GM23338 (cell line): Measurements from ENCODE around the gene VENTX. TPM values are rescaled to one million over a fixed set of nuclear protein-coding genes. Genes with fewer than 3 reads are reported as not detected.

ENCODE experiments used
- ATAC-seq: fragments of 200-7000 bp; cut with Tn5 transposase; 3 replicates; pipeline ENCODE4 v1.9.1; 2020
- DNase-seq: peaks from one replicate; pipeline ENCODE4 v3.0.0-alpha.2; 2015; ENCODE audit warnings: low spot score
- H2AFZ ChIP-seq: fragments of 200-600 bp; sonication (generic); 2 replicates; pipeline ENCODE4 v1.8.0; 2016; ENCODE audit warnings: antibody characterized with exemption, mild to moderate bottlenecking, moderate library complexity
- H3F3A ChIP-seq: fragments of 200-600 bp; sonication (generic); replicated peaks from 2 replicates; pipeline ENCODE4 v1.8.0; 2017; ENCODE audit warnings: antibody characterized with exemption, mixed run types, low read depth
- H3K27ac ChIP-seq: fragments of 200-600 bp; sonication (generic); 2 replicates; pipeline ENCODE4 v1.6.1; 2016; ENCODE audit warnings: low read depth
- H3K27me3 ChIP-seq: fragments of 200-600 bp; sonication (generic); 2 replicates; pipeline ENCODE4 v1.8.0; 2016; ENCODE audit warnings: mild to moderate bottlenecking, mixed run types, moderate library complexity; ENCODE audit not compliant: insufficient read depth
- H3K36me3 ChIP-seq: fragments of 200-600 bp; sonication (generic); 2 replicates; pipeline ENCODE4 v1.8.0; 2016; ENCODE audit warnings: mild to moderate bottlenecking; ENCODE audit not compliant: insufficient read depth
- H3K4me1 ChIP-seq: fragments of 200-600 bp; sonication (generic); 2 replicates; pipeline ENCODE4 v1.8.0; 2016; ENCODE audit warnings: mild to moderate bottlenecking, moderate library complexity; ENCODE audit not compliant: insufficient read depth
- H3K4me2 ChIP-seq: fragments of 200-600 bp; sonication (generic); 2 replicates; pipeline ENCODE4 v1.7.1; 2017; ENCODE audit warnings: mixed run types
- H3K4me3 ChIP-seq: fragments of 200-600 bp; sonication (generic); 2 replicates; pipeline ENCODE4 v1.6.1; 2016; ENCODE audit warnings: mixed run types
- H3K79me2 ChIP-seq: fragments of 200-600 bp; sonication (generic); replicated peaks from 2 replicates; pipeline ENCODE4 v1.8.0; 2017; ENCODE audit warnings: mild to moderate bottlenecking; ENCODE audit not compliant: insufficient read depth
- H3K9me2 ChIP-seq: fragments of 200-600 bp; sonication (generic); 2 replicates; pipeline ENCODE4 v1.8.0; 2017; ENCODE audit not compliant: insufficient read depth
- H4K20me1 ChIP-seq: fragments of 200-600 bp; sonication (generic); replicated peaks from 2 replicates; pipeline ENCODE4 v1.8.0; 2017; ENCODE audit warnings: mild to moderate bottlenecking; ENCODE audit not compliant: insufficient read depth
- H3K27ac Mint-ChIP-seq: 2 replicates; pipeline ENCODE4 v1.8.0; 2020; ENCODE audit warnings: inconsistent platforms, mild to moderate bottlenecking, moderate library complexity, mixed read lengths
- H3K27me3 Mint-ChIP-seq: 3 replicates; pipeline ENCODE4 v1.8.0; 2022; ENCODE audit warnings: low read depth, mild to moderate bottlenecking, moderate library complexity, mixed read lengths, inconsistent platforms; ENCODE audit not compliant: insufficient read depth, poor library complexity
- H3K36me3 Mint-ChIP-seq: 3 replicates; pipeline ENCODE4 v1.8.0; 2021; ENCODE audit warnings: low read depth, mild to moderate bottlenecking, inconsistent platforms, moderate library complexity, mixed read lengths
- H3K4me1 Mint-ChIP-seq: 3 replicates; pipeline ENCODE4 v1.8.0; 2020; ENCODE audit warnings: mild to moderate bottlenecking, inconsistent platforms, mixed read lengths
- H3K4me3 Mint-ChIP-seq: 3 replicates; pipeline ENCODE4 v1.8.0; 2021; ENCODE audit warnings: moderate library complexity, mild to moderate bottlenecking, inconsistent platforms, mixed read lengths
- H3K9me3 Mint-ChIP-seq: 3 replicates; pipeline ENCODE4 v1.8.0; 2020; ENCODE audit warnings: moderate library complexity, mild to moderate bottlenecking, inconsistent platforms, mixed read lengths
- CREB1 ChIP-seq: fragments of 250-450 bp; sonication (Bioruptor Pico); IDR thresholded peaks from 2 replicates; pipeline ENCODE4 v1.5.0; 2020; ENCODE audit warnings: low read depth, mild to moderate bottlenecking, moderate library complexity
- ETS1 ChIP-seq: IDR thresholded peaks from 2 replicates; pipeline ENCODE4 v1.6.1; 2016; ENCODE audit warnings: antibody characterized with exemption
- EZH2 ChIP-seq: fragments of 200-600 bp; sonication (generic); IDR thresholded peaks from one replicate; pipeline ENCODE4 v1.8.0; 2017; ENCODE audit warnings: antibody characterized with exemption, mild to moderate bottlenecking, low read depth; ENCODE audit not compliant: unreplicated experiment
- EZH2phosphoT487 ChIP-seq: fragments of 200-600 bp; sonication (generic); IDR thresholded peaks from one replicate; pipeline ENCODE4 v1.8.1; 2018; ENCODE audit warnings: antibody characterized with exemption; ENCODE audit not compliant: unreplicated experiment
- JUNB ChIP-seq: IDR thresholded peaks from one replicate; pipeline ENCODE4 v1.6.1; 2016; ENCODE audit warnings: antibody characterized with exemption; ENCODE audit not compliant: unreplicated experiment
- NANOG ChIP-seq: IDR thresholded peaks from 2 replicates; pipeline ENCODE4 v1.6.1; 2016; ENCODE audit warnings: antibody characterized with exemption, borderline replicate concordance
- POLR2AphosphoS5 ChIP-seq: IDR thresholded peaks from 2 replicates; pipeline ENCODE4 v1.6.1; 2016; ENCODE audit warnings: antibody characterized with exemption, low read depth
- REST ChIP-seq: IDR thresholded peaks from one replicate; pipeline ENCODE4 v1.6.1; 2018; ENCODE audit warnings: antibody characterized with exemption; ENCODE audit not compliant: unreplicated experiment
- STAT1 ChIP-seq: IDR thresholded peaks from one replicate; pipeline ENCODE4 v1.6.1; 2016; ENCODE audit warnings: antibody characterized with exemption; ENCODE audit not compliant: unreplicated experiment
- ZNF114 ChIP-seq: fragments of 250-450 bp; sonication (Bioruptor Pico); IDR thresholded peaks from 2 replicates; pipeline ENCODE4 v1.5.0; 2020; ENCODE audit warnings: mild to moderate bottlenecking, moderate library complexity
- ZNF331 ChIP-seq: fragments of 250-450 bp; sonication (Bioruptor Pico); IDR thresholded peaks from 2 replicates; pipeline ENCODE4 v1.5.0; 2020; ENCODE audit warnings: low read depth, mild to moderate bottlenecking, moderate library complexity
- polyA plus RNA-seq: library from polyadenylated mRNA; unstranded; fragments of >200 nt; fragmentation: Nextera tagmentation; extraction: Ambion mirVana; gene quantifications from 2 replicates; pipeline ENCODE4 v1.2.1, GENCODE V29; 2016
- total RNA-seq: library from RNA; depleted of rRNA; stranded (reverse); fragments of >200 nt; shearing (Covaris generic); gene quantifications from 2 replicates; pipeline ENCODE4 v1.2.3, GENCODE V29; 2014
- TF ChIP-seq, protein P1 (sequence below), 2 experiments: fragments of 200-600 bp in 1 of 2; sonication (generic) in 1 of 2; conservative IDR thresholded peaks; 2 replicates each; pipeline versions ENCODE4 v1.5.1 to v1.6.1; 2016 to 2017; ENCODE audit warnings: antibody characterized with exemption in 2 of 2, low read depth in 2 of 2, mild to moderate bottlenecking in 2 of 2, moderate library complexity in 1 of 2

The VENTX gene
- total and polyA plus RNA-seq, 2 experiments from 2014 or later: 4.8 to 8.1 TPM

DNA sequence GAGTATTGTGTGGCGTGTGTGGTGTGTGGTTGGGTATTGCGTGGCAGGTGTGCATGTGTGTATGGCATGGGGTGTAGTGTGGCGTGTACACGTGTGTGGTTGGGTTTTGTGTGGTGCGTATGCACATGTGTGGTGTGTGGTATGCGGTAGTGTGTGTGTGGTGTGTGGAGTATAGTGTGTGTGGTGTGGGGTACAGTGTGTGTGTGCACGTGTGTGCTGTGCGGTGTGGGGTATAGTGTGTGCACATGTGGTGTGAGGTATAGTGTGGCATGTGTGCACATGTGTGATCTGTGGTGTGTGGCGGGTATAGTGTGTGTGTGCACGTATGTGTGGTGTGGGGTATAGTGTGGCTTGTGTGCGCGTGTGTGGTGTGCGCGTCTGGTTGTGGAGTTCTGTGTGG is 28.5 kb upstream of the VENTX start (continued):
- TF ChIP-seq REST (no peak), ETS1 (no peak), ZNF331 (CRISPR knock-in tag) (no peak), ZNF114 (no peak), POLR2AphosphoS5 (no peak)

- H3K27me3 ChIP-seq: no peaks in the 10 kb centered on the region
- H3K9me3 Mint-ChIP-seq: no peaks in the 10 kb centered on the region; the same call in 2 of the 3 replicates
- no peak overlapping the region for H3K4me3 ChIP-seq
- no peaks in the 10 kb centered on the region for H4K20me1 ChIP-seq
- no peak overlapping the region for H3K4me2 ChIP-seq
- H3K9me2 ChIP-seq: peaks cover 4% of the 10 kb centered on the region; the same call in 1 of the 2 replicates
- 0 out of 2 replicates have a peak, but pooled peaks cover 3% of the 10 kb centered on the region for H3F3A ChIP-seq
- ATAC-seq: no peak
- no peak overlapping the region for H3K27ac Mint-ChIP-seq
- no peak overlapping the region for H3K4me3 Mint-ChIP-seq
- no peak overlapping the region for H2AFZ ChIP-seq
- H3K79me2 ChIP-seq: no peaks in the 10 kb centered on the region
- no peaks in the 10 kb centered on the region for H3K4me1 Mint-ChIP-seq
- H3K36me3 Mint-ChIP-seq: peaks cover 3% of the 10 kb centered on the region; the same call in 1 of the 3 replicates
- no peaks in the 10 kb centered on the region for H3K27me3 Mint-ChIP-seq
- TF ChIP-seq NANOG (no peak), CREB1 (CRISPR knock-in tag) (no peak), ZNF331 (CRISPR knock-in tag) (no peak), ETS1 (no peak), JUNB (no peak), POLR2AphosphoS5 (no peak), EZH2 (no peak), STAT1 (no peak), ZNF114 (no peak), EZH2phosphoT487 (no peak), REST (no peak)
- TF ChIP-seq, protein P1, sequence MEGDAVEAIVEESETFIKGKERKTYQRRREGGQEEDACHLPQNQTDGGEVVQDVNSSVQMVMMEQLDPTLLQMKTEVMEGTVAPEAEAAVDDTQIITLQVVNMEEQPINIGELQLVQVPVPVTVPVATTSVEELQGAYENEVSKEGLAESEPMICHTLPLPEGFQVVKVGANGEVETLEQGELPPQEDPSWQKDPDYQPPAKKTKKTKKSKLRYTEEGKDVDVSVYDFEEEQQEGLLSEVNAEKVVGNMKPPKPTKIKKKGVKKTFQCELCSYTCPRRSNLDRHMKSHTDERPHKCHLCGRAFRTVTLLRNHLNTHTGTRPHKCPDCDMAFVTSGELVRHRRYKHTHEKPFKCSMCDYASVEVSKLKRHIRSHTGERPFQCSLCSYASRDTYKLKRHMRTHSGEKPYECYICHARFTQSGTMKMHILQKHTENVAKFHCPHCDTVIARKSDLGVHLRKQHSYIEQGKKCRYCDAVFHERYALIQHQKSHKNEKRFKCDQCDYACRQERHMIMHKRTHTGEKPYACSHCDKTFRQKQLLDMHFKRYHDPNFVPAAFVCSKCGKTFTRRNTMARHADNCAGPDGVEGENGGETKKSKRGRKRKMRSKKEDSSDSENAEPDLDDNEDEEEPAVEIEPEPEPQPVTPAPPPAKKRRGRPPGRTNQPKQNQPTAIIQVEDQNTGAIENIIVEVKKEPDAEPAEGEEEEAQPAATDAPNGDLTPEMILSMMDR (conservative IDR thresholded peaks at IDR 0.05; ENCODE audit: low read depth in 2 of 2): no peak
- H3K4me1 ChIP-seq: no peaks in the 10 kb centered on the region
- no peak overlapping the region for H3K27ac ChIP-seq
- no peaks in the 10 kb centered on the region for H3K36me3 ChIP-seq
- no peak for DNase-seq
These were observed 28.0 kb upstream of the VENTX start for GRCh38 chr10:133209641-133210040.
